MM.1S (cell line): ENCODE data around the gene CADM2.

ENCODE experiments used
- DNase-seq: peaks from one replicate; pipeline ENCODE4 v3.0.0-alpha.2; 2015
- H2AFZ ChIP-seq: fragments of 300-600 bp; sonication (generic); 2 replicates; pipeline ENCODE4 v1.6.0; 2016; ENCODE audit warnings: antibody characterized with exemption, low read length
- H3F3A ChIP-seq: fragments of 300-600 bp; sonication (generic); 2 replicates; pipeline ENCODE4 v1.6.1; 2016; ENCODE audit warnings: mild to moderate bottlenecking, antibody characterized with exemption, low read length, moderate library complexity, mixed read lengths; ENCODE audit not compliant: insufficient read depth
- H3K27ac ChIP-seq: fragments of 300-600 bp; sonication (generic); 2 replicates; pipeline ENCODE4 v1.5.1; 2016; ENCODE audit warnings: mild to moderate bottlenecking, low read length
- H3K27me3 ChIP-seq: fragments of 300-600 bp; sonication (generic); replicated peaks from 2 replicates; pipeline ENCODE4 v1.6.0; 2016; ENCODE audit warnings: low read length; ENCODE audit not compliant: insufficient read depth
- H3K36me3 ChIP-seq: fragments of 300-600 bp; sonication (generic); replicated peaks from 2 replicates; pipeline ENCODE4 v1.6.1; 2016; ENCODE audit warnings: mild to moderate bottlenecking, low read length, mixed read lengths; ENCODE audit not compliant: insufficient read depth
- H3K4me1 ChIP-seq: fragments of 300-600 bp; sonication (generic); 2 replicates; pipeline ENCODE4 v1.6.1; 2016; ENCODE audit warnings: low read length, mixed read lengths
- H3K4me2 ChIP-seq: fragments of 300-600 bp; sonication (generic); 2 replicates; pipeline ENCODE4 v1.6.0; 2016; ENCODE audit warnings: low read depth, low read length
- H3K4me3 ChIP-seq: fragments of 300-600 bp; sonication (generic); 2 replicates; pipeline ENCODE4 v1.5.1; 2016; ENCODE audit warnings: low read length, mixed read lengths
- H3K79me2 ChIP-seq: fragments of 300-600 bp; sonication (generic); 2 replicates; pipeline ENCODE4 v1.6.1; 2016; ENCODE audit warnings: mixed run types, low read length, mixed read lengths
- H3K9ac ChIP-seq: fragments of 300-600 bp; sonication (generic); 2 replicates; pipeline ENCODE4 v1.6.1; 2016; ENCODE audit warnings: low read length, mixed read lengths
- H3K9me2 ChIP-seq: fragments of 300-600 bp; sonication (generic); replicated peaks from 2 replicates; pipeline ENCODE4 v1.6.1; 2016; ENCODE audit warnings: mild to moderate bottlenecking, low read length, mixed read lengths; ENCODE audit not compliant: insufficient read depth
- H3K9me3 ChIP-seq: fragments of 300-600 bp; sonication (generic); replicated peaks from 2 replicates; pipeline ENCODE4 v1.6.1; 2016; ENCODE audit warnings: mild to moderate bottlenecking, low read length, mixed read lengths; ENCODE audit not compliant: insufficient read depth
- H4K20me1 ChIP-seq: fragments of 300-600 bp; sonication (generic); 2 replicates; pipeline ENCODE4 v1.6.1; 2016; ENCODE audit warnings: mild to moderate bottlenecking, low read length, moderate library complexity, mixed read lengths; ENCODE audit not compliant: insufficient read depth
- EZH2 ChIP-seq: fragments of 300-600 bp; sonication (generic); optimal IDR thresholded peaks from 2 replicates; pipeline ENCODE3; 2017; ENCODE audit warnings: low read depth, mild to moderate bottlenecking, antibody characterized with exemption, low read length, mixed read lengths
- EZH2phosphoT487 ChIP-seq: fragments of 300-600 bp; sonication (generic); IDR thresholded peaks from 2 replicates; pipeline ENCODE4 v1.6.1; 2018; ENCODE audit warnings: antibody characterized with exemption, low read length
- TF ChIP-seq, protein P1 (sequence below): fragments of 300-600 bp; sonication (generic); IDR thresholded peaks from 2 replicates; pipeline ENCODE4 v1.5.1; 2016; ENCODE audit warnings: antibody characterized with exemption, low read length, mixed read lengths

CADM2 gene

GRCh38 chr3:85037203-85037602, 78.4 kb downstream of the CADM2 start:
- DNase-seq: no peak
- no peaks in the 10 kb centered on the region for H3K9me2 ChIP-seq

DNA sequence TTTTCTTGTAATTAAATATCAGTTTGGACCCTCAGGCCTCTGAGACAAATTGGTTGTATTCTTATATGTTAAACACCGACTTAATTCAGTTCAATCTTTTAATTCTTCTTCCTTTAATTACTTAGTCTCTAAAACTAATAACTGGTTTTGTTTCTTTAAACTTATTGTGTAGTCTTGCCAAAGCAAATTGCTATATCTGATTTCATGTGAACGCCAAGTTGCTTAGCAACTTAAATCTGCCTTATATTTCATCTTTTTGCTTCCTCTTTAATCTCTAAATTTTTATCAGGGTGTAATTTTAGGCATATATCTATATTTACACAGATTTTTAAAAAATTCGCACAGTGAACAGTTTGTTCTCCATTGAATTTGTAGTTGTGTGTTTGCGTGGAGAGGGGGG, 82.2 kb downstream of the CADM2 start:
- H3K36me3 ChIP-seq: no peaks in the 10 kb centered on the region
- H3K9me2 ChIP-seq: no peaks in the 10 kb centered on the region
- no peaks in the 10 kb centered on the region for H3K27me3 ChIP-seq
- no peak for DNase-seq
- H3K79me2 ChIP-seq: no peaks in the 10 kb centered on the region
- no peaks in the 10 kb centered on the region for H4K20me1 ChIP-seq
- no peak overlapping the region for H3K4me3 ChIP-seq
- H3K4me2 ChIP-seq: no peak overlapping the region
- H3K9ac ChIP-seq: no peak overlapping the region
- H2AFZ ChIP-seq: no peak overlapping the region
- no peaks in the 10 kb centered on the region for H3K4me1 ChIP-seq
- TF ChIP-seq, protein P1, sequence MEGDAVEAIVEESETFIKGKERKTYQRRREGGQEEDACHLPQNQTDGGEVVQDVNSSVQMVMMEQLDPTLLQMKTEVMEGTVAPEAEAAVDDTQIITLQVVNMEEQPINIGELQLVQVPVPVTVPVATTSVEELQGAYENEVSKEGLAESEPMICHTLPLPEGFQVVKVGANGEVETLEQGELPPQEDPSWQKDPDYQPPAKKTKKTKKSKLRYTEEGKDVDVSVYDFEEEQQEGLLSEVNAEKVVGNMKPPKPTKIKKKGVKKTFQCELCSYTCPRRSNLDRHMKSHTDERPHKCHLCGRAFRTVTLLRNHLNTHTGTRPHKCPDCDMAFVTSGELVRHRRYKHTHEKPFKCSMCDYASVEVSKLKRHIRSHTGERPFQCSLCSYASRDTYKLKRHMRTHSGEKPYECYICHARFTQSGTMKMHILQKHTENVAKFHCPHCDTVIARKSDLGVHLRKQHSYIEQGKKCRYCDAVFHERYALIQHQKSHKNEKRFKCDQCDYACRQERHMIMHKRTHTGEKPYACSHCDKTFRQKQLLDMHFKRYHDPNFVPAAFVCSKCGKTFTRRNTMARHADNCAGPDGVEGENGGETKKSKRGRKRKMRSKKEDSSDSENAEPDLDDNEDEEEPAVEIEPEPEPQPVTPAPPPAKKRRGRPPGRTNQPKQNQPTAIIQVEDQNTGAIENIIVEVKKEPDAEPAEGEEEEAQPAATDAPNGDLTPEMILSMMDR: no peak
- no peak for TF ChIP-seq EZH2phosphoT487
- no peak for TF ChIP-seq EZH2
- H3K9me3 ChIP-seq: no peaks in the 10 kb centered on the region
- H3K27ac ChIP-seq: no peak overlapping the region
- no peaks in the 10 kb centered on the region for H3F3A ChIP-seq

More at GRCh38 chr3:85037203-85037602, 78.4 kb downstream of the CADM2 start:
- Histone ChIP-seq H3K27ac (no peak overlapping the region), H4K20me1 (no peaks in the 10 kb centered on the region), H3K36me3 (no peaks in the 10 kb centered on the region), H2AFZ (no peak overlapping the region), H3K4me2 (no peak overlapping the region), H3K9ac (no peak overlapping the region), H3K79me2 (no peaks in the 10 kb centered on the region), H3K27me3 (no peaks in the 10 kb centered on the region), H3K4me1 (no peaks in the 10 kb centered on the region), H3F3A (no peaks in the 10 kb centered on the region), H3K9me3 (no peaks in the 10 kb centered on the region), H3K4me3 (no peak overlapping the region)
- TF ChIP-seq EZH2phosphoT487: no peak
- TF ChIP-seq, protein P1: no peak
- no peak for TF ChIP-seq EZH2

DNA sequence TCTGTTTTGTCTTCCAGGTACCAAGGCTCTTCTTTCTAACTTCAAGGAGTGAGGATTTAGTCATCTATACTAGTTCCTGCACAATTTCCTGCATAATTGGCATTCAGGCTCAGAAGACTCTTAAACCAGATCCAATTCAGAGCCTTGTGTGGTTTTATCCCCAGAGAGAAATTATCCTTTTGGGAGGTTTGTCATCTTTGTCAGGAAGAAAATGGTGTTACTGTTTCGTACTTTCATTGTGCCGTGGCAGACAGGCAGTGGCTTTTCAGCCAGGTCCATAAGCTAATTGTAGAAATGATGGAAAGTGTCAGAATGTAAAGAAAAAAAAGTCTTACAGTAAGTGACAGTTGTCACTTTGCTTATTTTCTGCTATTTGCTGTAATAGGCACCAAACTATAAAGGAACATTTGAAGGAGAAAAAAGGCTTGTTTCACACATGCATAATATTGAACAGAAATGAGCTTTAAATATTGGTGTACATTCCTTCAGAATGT, 82.8 kb downstream of the CADM2 start:
- Histone ChIP-seq H3K4me3 (no peak overlapping the region), H3K79me2 (no peaks in the 10 kb centered on the region), H4K20me1 (no peaks in the 10 kb centered on the region), H3K27ac (no peak overlapping the region), H3K9me3 (no peaks in the 10 kb centered on the region), H3K9me2 (no peaks in the 10 kb centered on the region), H3K9ac (no peak overlapping the region), H2AFZ (no peak overlapping the region), H3K4me1 (no peaks in the 10 kb centered on the region), H3K4me2 (no peak overlapping the region), H3F3A (no peaks in the 10 kb centered on the region), H3K36me3 (no peaks in the 10 kb centered on the region), H3K27me3 (no peaks in the 10 kb centered on the region)
- no peak for DNase-seq
- no peak for TF ChIP-seq EZH2phosphoT487
- no peak for TF ChIP-seq EZH2
- TF ChIP-seq, protein P1: no peak

- no peak overlapping the region for H3K9ac ChIP-seq
- H3K79me2 ChIP-seq: no peaks in the 10 kb centered on the region
- H3K27ac ChIP-seq: no peak overlapping the region
- TF ChIP-seq, protein P1: no peak
- TF ChIP-seq EZH2: no peak
- TF ChIP-seq EZH2phosphoT487: no peak
- no peaks in the 10 kb centered on the region for H3F3A ChIP-seq
- no peaks in the 10 kb centered on the region for H3K27me3 ChIP-seq
- no peak overlapping the region for H3K4me2 ChIP-seq
- no peak overlapping the region for H3K4me3 ChIP-seq
- no peaks in the 10 kb centered on the region for H3K9me3 ChIP-seq
- H2AFZ ChIP-seq: no peak overlapping the region
- DNase-seq: no peak
- H3K4me1 ChIP-seq: no peaks in the 10 kb centered on the region
- no peaks in the 10 kb centered on the region for H3K9me2 ChIP-seq
- no peaks in the 10 kb centered on the region for H4K20me1 ChIP-seq
- H3K36me3 ChIP-seq: no peaks in the 10 kb centered on the region
Measured at GRCh38 chr3:85050821-85051220, 92.0 kb downstream of the CADM2 start.
